Measurements from ENCODE around the gene HTRA1.

Gene HTRA1

DNA sequence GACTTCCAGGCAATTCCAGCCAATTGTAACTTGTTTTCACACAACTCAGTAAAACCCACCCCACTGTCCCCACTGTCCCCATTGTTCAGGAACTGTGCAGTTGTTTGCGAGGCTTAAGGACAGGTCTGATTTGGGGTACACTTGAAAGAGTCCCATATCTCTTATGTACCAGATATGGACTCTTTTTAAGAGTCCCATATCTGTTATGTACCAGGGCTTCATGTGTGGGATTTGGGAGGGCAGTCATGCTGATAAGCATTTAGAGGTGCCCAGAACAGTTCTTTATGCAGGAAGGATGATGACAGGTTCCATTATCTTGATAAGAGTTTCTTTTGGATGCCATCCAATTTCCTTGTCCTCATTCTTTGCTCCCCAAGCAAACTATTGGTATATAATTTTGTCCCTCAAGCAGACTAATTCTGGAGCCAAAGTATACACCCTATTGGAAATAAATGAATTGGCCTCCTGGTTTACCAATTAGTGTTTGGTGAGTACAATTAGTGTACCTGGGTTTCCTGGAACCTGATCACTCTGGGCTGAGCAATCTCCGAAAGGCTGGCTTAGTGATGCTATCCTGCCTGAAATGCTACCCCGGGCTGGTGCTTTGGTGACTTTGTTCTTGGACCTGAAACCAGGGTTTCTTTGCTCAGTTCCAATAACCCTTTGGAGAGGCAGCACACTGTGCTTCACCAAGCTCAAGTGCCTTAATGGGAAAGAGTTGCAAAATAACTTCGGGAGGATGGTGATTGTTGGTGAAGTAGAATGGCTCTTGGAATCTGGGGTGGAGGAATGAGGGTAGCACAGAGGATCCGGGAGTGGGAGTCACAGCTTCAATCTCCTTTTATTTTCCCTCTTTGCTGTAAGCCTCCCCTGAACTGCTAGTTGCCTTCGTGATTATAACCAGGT is 93.0 kb downstream of the HTRA1 start:
- no peak for DNase-seq (ENCODE audit: low read depth)

DNA sequence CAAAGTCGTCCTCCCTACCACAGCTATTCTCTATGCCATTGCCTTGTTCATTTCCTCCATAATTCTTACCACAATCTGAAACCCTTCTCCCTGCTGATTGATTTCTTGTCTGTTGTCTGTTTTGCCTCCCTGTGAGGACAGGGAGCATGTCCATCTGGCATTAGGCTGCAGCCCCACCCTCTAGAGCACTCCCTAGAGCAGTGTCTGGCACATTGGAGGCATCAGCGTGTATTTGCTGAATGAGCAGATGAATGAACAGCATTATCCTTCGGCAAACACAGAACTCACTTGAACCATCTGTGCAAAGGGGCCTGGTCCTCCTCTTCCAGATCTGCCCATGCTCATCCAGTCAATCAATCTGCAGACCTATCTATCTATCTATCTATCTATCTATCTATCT is 94.1 kb downstream of the HTRA1 start:
- DNase-seq (ENCODE audit: low read depth) = no peak

DNA sequence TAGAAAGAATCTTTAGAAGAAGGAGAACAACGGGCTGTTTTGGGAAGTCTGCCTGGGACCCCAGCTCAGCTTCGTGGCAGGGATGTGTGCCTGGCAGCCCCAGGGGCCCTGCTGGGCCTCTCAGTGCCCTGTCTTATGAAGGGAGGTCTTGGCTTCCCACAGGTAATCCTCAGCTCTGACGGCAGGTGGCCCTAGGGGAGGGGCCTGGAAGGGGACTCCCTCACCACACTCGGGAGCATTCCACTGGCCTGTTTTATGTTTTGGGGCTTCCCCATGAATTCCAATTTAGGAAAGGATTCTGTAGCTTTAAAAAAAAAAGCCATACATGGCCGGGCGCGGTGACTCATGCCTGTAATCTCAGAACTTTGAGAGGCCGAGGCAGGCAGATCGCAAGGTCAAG is 96.2 kb downstream of the HTRA1 start:
- no peak for DNase-seq (ENCODE audit: low read depth)

DNA sequence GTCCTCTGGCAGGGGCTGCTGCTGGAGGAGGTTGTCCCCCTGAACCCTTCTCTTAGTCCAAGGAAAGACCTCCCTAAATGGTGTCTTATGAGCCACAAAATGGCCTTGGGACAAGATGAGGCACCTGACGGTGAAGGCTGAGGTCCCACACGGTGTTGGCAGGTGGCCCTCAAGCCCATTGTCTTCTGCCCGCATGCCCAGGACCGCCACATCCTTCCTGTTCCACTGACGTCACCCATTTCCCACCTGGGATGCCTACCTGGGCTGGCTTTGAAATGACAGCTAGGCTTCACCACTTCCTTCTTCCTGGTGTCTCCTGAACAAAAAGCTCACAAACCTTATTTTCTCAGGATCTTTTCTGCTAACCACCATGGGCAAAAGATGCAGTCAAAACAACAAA is 97.1 kb downstream of the HTRA1 start:
- no peak for DNase-seq (ENCODE audit: low read depth)

DNA sequence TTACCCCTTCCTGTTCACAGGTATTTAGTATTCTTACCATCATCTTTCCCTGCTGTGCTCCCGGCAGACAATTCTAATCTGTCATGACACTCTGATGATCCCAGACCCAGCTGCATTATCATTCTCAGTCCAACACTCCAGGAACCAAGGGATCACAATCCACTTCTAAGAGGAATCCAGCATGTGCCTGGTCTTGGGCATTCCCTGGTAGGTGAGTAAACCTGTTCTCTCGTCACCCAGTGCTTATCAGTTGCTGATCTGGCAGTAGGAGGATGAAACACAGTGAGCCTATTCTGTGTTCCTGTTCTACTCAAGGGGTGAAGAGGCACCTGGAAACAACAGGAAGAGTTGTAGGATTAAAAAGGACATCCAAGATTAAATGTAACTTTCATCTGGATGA is 97.9 kb downstream of the HTRA1 start:
- DNase-seq (ENCODE audit: low read depth) = no peak

DNA sequence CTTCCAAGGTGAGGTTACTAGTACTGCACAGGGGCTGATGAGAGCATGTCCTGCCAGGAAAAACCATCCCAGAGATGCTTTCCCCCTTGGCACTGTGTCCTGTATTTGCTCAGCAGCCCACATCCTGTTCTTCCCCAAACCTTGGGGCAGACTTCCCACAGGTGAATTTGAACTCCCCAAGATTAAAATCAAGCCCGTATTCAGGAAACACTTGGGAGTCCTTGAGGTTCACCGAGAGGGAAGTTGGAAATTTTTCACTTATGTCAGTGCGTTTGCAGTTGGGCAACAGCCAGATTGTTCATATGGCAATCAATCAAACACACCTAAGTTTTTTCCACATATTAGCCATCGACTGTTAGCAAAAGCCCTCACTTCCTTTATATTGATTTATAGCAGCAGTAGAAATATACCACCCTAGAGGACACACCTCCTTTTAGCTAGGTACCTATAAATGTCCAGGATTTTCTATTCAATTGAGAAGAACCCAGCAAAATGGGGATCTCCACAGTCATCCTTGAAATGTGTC is 99.0 kb downstream of the HTRA1 start, which contains the start of gene DMBT1:
Gene DMBT1, plus strand, starts transcription at position 476 of the 526 bp plus-strand sequence. Its CDS starts 17 bp downstream, at position 493.
- no peak for DNase-seq (ENCODE audit: low read depth)

DNA sequence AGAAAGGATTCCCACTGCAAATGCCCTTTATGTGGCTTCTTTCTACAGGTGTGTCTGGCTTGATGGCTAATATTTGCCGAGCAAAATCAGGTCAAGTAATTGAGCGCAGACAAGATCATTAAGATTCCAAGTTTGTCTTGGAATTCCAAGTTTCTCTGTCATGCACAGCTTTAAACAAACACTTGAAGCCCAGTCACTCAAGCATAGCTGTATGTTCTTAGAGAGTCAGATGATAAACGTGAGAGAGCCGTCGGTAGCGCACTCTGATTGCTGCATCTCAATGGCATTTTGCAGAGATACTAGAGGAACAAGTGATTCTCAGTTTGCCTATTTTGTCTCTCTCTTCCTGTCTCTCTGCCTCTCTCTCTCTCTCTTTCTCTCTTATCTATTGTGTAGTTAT is 99.9 kb downstream of the HTRA1 start:
- no peak for DNase-seq (ENCODE audit: low read depth)

DNA sequence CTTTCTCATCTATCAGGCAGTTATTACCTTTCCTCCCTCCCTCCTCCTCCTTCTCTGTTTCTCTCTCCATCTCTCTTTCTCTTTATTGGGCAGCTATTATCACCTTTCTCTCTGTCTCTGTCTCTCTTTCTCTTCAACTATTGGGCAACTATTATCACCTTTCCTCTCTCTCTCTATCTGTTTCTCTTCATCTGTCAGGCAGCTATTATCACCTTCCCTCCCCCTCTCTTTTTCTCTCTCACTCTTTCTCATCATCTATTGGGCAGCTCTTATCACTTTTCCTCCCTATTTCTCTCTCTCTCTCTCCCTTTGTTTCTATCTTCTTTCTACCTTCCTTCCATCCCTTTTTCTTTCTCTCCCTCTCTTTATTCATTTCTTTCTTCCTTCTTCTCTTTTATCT is 100.4 kb downstream of the HTRA1 start:
- no peak for DNase-seq (ENCODE audit: low read depth)
